NCI-H2081 treated with DMSO at 0.1 percent for 48 hours (cell line): Measurements from ENCODE around the gene DDAH1.

ENCODE experiments used
- DNase-seq: peaks from one replicate; lab custom pipeline; 2025; lab: John Stamatoyannopoulos, UW

Gene DDAH1

GRCh38 chr1:85328713-85329397, 136.1 kb downstream of the DDAH1 start:
- no peak for DNase-seq

GRCh38 chr1:85327759-85328158, 137.2 kb downstream of the DDAH1 start:
- DNase-seq: no peak

- DNase-seq: no peak
These were observed 138.1 kb downstream of the DDAH1 start for GRCh38 chr1:85326851-85327250.

GRCh38 chr1:85326336-85326735, 138.6 kb downstream of the DDAH1 start:
- no peak for DNase-seq

GRCh38 chr1:85325920-85326319, 139.0 kb downstream of the DDAH1 start:
- no peak for DNase-seq

GRCh38 chr1:85323770-85324169, 141.2 kb downstream of the DDAH1 start:
- no peak for DNase-seq

- no peak for DNase-seq
These were observed 142.3 kb downstream of the DDAH1 start for GRCh38 chr1:85322655-85323054.

- no peak for DNase-seq
These were observed 143.6 kb downstream of the DDAH1 start for GRCh38 chr1:85321237-85321964.

- DNase-seq: no peak
These were observed 144.4 kb downstream of the DDAH1 start for GRCh38 chr1:85320371-85321131.

GRCh38 chr1:85319931-85320330, 145.0 kb downstream of the DDAH1 start:
- no peak for DNase-seq

GRCh38 chr1:85319491-85319890, 145.5 kb downstream of the DDAH1 start:
- DNase-seq: no peak

GRCh38 chr1:85318217-85318616, 146.7 kb downstream of the DDAH1 start:
- DNase-seq: no peak

GRCh38 chr1:85317560-85317959, 147.4 kb downstream of the DDAH1 start:
- DNase-seq: no peak

GRCh38 chr1:85316321-85316720, 148.6 kb downstream of the DDAH1 start:
- DNase-seq: no peak

- DNase-seq: no peak
These were observed 149.2 kb downstream of the DDAH1 start for GRCh38 chr1:85315789-85316188.

GRCh38 chr1:85314726-85315125, 150.2 kb downstream of the DDAH1 start:
- no peak for DNase-seq

GRCh38 chr1:85313888-85314696, 150.9 kb downstream of the DDAH1 start:
- DNase-seq: no peak

- DNase-seq: no peak
These were observed 153.1 kb downstream of the DDAH1 start for GRCh38 chr1:85311818-85312217.

- DNase-seq: no peak
These were observed 156.1 kb downstream of the DDAH1 start for GRCh38 chr1:85308833-85309350.

GRCh38 chr1:85307987-85308832, 156.7 kb downstream of the DDAH1 start:
- no peak for DNase-seq

- no peak for DNase-seq
These were observed 158.7 kb downstream of the DDAH1 start for GRCh38 chr1:85306236-85306635.
